Activated CD4-positive, alpha-beta T cell treated with anti-CD3 and anti-CD28 coated beads, Interleukin-2, Interleukin-4, amounts not matched to agents 100 ng/mL and 50 ng/mL, durations not matched to agents 16 hours and 8 hours (primary cell): ENCODE results near the gene SH3BP1.
A peak's percentile ranks its signal among the peaks of the same experiment; 100 is the strongest.
"Not testable (repeated sequence)": the region's sequence is repeated elsewhere in the genome, so short reads cannot be mapped to it uniquely, and the experiment has no call there.

Experiments
- DNase-seq: peaks from one replicate; pipeline ENCODE4 v3.0.0-alpha.2; 2020; ENCODE audit warnings: low spot score

The SH3BP1 gene

GRCh38 chr22:37679670-37680069, 40.2 kb downstream of the SH3BP1 start:
- no peak for DNase-seq

GRCh38 chr22:37680191-37680851, 40.9 kb downstream of the SH3BP1 start:
- no peak for DNase-seq

GRCh38 chr22:37681001-37681424, 41.5 kb downstream of the SH3BP1 start:
- DNase-seq: no peak

GRCh38 chr22:37681556-37682049, 42.1 kb downstream of the SH3BP1 start:
- DNase-seq: peak; percentile 83

GRCh38 chr22:37684803-37685615, 45.5 kb downstream of the SH3BP1 start:
- DNase-seq: no peak

- DNase-seq: peak; percentile 82
Observed at GRCh38 chr22:37686002-37686982, 46.8 kb downstream of the SH3BP1 start, which contains the start of gene NOL12. Gene NOL12 (plus strand): TSS chr22:37686343. CDS start chr22:37686393, 50 bp downstream.

GRCh38 chr22:37690407-37690806, 50.9 kb downstream of the SH3BP1 start:
- no peak for DNase-seq

GRCh38 chr22:37690901-37691504, 51.5 kb downstream of the SH3BP1 start:
- no peak for DNase-seq

- DNase-seq: no peak
Observed at GRCh38 chr22:37692627-37693285, 53.3 kb downstream of the SH3BP1 start.

GRCh38 chr22:37694131-37694530, 54.7 kb downstream of the SH3BP1 start:
- DNase-seq: not testable (repeated sequence)

GRCh38 chr22:37696260-37696656, 56.8 kb downstream of the SH3BP1 start:
- DNase-seq: not testable (repeated sequence)

GRCh38 chr22:37696657-37697537, 57.4 kb downstream of the SH3BP1 start, which contains the start of gene TRIOBP:
Gene TRIOBP (plus strand): TSS chr22:37697048. CDS start chr22:37701366, 4,318 bp downstream.
- peak; percentile 86 for DNase-seq

- DNase-seq: no peak
Observed at GRCh38 chr22:37697538-37697835, 58.0 kb downstream of the SH3BP1 start.

- no peak for DNase-seq
Observed at GRCh38 chr22:37701141-37701786, 61.8 kb downstream of the SH3BP1 start.

GRCh38 chr22:37703906-37704305, 64.4 kb downstream of the SH3BP1 start:
- DNase-seq: no peak

GRCh38 chr22:37704645-37705044, 65.2 kb downstream of the SH3BP1 start:
- DNase-seq: no peak

- no peak for DNase-seq
Observed at GRCh38 chr22:37705205-37705604, 65.7 kb downstream of the SH3BP1 start.
